GM19455 (cell line): Measurements from ENCODE around the gene ARGLU1.

Experiments
- ATAC-seq: cut with Tn5 transposase; IDR thresholded peaks from one replicate; pipeline ENCODE4 v1.9.1; 2021; ENCODE audit not compliant: unreplicated experiment

ARGLU1 gene

DNA sequence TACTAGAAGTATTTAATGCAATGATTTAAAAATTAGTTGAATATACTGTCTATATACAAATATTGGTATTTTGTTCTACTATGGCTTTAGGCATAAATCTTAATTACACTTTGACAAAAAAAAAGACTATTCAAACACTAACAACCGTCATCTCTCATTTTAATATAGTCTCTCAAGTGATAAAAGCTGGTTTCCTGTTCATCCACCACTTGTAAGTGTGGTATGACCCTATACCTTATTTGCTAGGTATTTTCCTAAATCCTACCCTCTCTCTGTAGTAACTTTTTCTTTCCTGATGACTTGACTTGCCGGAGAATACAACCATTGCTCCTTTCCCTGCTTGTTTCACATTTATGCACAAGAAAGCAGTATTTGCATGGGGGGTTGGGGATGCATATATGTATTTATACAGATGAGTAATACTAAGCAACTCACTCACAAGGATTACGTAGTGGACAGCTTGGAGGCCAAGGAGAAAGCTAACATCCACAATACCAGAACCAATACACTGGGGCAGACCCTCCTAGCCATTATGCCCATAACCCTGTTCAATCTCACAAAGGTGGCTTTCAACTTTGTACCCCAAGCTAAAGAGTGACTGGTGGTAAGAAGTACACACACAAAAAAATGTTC is 19.8 kb downstream of the ARGLU1 start:
- no peak for ATAC-seq

DNA sequence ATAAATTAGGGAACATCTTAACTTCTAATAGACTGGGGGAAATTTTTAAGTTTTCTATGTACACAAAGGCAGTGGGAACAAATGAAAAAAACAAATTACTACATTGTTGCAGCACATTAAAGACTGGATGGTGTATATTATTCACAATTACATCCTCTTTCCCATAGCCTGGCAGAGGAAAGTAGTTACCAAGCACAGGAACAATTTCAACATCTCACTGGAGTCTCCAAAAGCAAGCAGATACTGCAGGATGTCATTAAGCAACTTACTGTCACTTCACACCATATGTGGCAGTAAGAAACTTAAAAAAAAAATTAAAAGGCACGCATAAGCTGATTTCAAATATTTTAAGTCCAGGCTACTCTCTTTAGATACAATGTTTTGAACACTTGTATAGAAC is 26.1 kb downstream of the ARGLU1 start:
- no peak for ATAC-seq

DNA sequence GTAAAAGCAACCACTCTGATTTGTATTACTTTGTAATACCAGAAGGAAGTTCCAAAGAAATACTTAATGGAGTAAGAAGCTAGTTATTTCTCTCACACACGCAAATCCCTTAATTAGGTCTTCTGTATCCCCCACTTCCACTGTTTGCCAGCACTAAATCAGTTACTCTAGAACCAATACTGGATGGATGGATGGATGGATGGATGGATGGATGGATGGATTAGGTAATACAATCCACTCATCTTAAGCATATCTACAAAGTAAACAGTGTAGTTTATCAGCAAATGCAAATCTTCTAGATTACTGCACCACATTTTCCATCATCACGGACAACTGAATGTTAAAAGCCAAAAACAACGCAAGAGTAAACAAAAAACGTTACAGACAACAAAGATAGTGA is 27.3 kb downstream of the ARGLU1 start:
- no peak for ATAC-seq

DNA sequence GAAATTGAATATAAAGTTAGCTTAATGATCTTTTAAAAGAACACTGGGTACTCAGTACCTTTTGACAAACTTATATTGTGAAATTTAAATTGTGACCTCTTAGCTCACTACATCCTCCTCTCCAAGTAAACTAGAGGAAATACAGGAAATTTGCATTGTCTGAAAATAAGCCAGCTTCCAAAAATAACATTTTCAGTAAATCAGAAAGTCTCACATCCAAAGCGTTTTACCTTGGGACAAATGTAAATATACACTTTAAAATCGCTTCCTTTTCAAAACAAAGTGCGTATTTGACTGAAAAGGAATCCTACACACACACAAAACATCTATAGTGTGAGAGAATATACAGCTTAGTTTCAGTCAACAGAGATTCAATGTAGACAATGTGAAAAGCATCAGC is 30.4 kb downstream of the ARGLU1 start:
- no peak for ATAC-seq

DNA sequence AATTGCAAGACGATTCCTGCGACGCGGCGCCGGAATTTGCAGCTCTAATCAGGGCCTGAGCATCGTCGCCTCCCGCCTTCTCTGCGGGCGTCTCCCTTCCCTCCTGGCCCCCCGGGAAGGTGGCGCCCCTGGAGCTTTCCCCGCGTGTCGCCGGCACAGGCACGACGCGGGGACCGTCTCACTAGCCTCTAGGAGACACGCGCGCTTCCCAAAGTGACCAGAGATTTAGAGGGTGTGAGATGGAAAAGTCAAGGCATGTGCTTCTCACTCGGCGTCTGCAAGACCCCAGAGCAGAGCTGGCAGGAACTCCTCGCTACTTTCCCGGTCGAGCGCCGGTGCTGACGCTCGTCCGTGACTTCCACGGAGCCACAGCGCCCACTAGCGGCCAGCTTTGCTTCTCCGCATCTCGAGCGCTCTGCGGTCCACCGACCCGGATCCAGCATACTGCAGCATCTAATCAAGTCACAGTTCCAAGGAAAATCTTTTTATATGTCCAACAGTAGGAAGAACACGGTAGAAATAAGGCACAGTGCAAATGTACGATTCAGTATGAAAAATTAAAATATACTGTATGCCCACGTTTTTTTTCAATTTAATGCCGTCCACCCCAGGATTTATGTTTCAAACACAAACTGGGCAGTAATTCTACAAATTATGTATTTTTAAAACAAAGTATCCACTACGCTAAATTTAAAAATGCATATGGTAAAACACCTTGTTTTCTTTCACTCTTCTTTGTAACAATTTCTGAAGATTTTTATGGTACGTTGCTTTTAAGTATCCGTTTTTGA is 31.5 kb downstream of the ARGLU1 start:
- ATAC-seq: peak; percentile 47

DNA sequence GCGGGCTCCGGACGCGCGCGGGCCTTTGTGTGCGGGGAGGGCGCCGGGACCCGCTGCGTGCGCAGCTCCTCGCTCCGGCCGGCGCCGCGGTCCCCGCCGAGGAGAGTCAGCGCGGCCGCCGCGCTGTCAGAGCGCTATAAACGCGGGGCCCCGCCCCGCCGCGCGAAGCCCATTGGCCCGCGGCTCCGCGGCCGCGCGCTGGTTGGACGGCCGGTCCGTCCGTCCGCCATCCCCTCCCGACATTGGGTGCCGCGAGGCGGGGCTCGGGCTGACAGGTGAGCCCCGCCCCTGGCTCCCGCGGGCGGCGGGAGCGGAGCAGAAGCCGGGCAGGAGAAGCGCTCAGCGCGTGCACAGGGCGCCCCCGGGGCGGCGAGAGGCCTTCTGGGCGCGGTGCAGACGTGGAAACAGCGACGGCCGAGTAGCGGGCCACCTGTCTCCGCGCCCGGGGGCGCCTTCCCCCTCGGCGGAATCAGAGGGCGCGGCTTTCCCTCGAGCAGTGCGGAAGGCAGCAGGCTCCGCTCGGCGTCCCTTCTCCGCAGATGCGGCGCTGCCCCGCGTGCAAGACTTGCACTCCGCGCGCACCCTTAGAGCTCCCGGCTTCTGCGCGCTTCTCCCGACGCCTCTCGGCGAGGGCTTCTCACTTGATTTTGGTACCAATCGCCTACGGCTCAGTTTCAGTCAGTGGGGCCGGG is 32.2 kb downstream of the ARGLU1 start, which contains the start of gene EFNB2:
TSS of gene EFNB2 (minus strand) at position 111 of the 692 bp plus-strand sequence. CDS start 698 bp downstream, outside the sequence.
- ATAC-seq: peak; percentile 95

DNA sequence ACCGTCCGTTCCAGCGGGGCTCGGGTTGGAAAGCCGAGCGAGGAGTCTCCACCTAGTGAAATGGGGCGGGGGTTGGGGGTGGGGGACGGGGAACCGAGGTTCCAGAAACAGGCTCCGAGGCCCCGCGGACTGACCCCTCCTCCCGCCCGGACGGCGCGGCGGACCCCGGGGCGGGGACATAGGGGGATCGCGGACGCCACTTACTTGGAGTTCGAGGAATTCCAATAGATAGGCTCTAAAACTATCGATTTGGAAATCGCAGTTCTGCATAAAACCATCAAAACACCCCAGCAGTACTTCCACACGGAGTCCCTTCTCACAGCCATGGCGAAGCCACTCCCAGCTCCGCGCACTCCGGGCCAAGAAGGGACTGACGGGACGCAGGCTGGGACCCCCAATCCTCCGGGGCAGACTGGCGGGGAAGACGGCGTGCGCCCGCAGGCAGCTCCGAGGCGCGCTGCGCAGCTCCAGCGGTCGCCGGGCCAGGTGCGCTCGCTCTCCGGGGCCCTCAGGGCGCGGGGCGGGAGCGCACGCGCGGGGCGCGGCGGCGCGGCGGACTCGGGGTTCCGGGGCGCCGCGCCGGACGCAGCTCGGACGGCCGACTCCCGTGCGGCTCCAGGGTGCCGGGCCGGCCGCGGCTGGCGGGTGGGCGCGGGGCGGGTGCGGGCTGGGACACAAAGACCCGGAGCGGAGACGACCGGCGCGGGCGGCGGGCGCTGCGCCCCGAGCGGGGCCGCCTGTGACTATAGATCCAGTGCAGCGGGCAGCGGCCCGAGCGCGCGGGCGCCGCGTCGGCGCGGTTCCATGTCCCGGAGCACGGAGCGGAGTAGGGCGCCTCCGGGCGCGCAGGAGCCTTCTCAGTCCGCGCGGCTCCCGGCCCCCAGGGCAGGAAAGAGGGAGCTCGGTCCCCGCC is 33.0 kb downstream of the ARGLU1 start:
- peak; percentile 34 for ATAC-seq

DNA sequence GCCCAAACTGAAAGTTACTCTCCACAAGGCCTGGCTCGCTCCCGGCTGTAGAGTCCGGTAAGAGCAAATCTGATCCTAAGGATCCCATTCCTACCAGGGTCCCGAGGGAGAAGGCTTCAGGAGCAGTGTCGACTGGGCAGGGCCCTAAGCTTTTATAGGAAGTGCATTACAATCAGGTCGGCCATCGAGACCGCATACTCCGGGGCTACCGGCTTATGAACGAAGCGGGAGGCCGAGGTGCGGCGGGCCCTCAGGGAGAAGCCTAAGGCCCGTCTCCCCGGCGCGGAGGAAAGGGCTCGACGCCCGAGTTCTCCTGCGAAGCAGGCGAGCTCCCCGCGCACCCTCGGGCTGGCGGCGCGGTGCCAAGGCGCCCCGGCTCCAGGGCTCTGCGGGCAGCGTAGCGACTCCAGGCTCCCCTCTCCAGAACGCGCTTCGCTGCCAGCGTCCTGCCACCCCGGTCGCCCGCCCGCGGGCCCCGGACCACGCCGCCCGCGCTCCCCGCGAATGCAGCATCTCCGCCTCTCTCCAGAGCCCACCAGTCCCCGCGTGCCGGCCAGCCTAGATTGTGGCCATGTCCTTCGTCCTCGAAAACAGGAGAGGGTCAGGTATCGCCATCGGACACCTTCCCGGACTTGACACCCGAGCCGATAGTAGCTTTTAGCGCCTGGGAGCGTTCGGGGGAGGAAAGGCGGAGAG is 33.8 kb downstream of the ARGLU1 start:
- ATAC-seq: no peak

DNA sequence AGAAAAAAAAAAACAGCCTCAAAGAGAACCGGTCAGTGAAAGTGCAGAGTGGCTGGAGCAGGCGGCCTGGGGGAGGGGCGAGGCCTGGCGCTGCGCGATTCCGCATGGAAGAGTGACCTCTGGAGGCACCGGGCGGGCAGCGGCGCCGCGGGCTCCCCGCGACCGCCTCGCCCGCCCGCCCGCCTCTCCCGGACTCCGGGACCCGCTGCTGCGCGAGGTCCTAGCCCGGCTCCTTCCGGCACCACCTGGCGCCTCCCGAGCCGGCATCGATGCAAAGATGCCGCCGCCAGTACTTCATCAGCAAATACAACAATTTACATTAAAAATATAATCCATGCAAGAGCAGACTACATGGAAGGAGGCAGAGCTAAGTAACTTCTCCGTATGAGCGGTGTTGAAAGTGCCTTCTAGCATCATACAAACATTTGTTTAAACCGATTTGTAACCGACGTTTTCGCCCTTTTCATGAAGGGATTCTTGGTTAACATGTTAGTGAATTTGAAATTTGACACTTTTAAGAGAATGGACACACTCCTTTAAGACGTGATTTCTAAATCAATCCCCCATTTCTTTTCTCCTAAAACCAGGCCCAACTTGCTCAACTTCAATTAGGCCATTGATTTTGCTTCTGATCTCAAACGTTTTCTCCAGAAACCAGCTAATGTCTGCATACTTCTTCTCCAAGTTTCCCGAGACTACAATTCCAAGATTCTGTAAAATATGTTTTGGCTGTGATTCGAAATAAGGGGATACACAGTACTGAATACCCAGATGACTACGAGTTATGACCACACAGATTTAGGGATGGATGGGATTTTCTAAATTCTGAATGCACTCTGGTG is 34.6 kb downstream of the ARGLU1 start:
- ATAC-seq: no peak

DNA sequence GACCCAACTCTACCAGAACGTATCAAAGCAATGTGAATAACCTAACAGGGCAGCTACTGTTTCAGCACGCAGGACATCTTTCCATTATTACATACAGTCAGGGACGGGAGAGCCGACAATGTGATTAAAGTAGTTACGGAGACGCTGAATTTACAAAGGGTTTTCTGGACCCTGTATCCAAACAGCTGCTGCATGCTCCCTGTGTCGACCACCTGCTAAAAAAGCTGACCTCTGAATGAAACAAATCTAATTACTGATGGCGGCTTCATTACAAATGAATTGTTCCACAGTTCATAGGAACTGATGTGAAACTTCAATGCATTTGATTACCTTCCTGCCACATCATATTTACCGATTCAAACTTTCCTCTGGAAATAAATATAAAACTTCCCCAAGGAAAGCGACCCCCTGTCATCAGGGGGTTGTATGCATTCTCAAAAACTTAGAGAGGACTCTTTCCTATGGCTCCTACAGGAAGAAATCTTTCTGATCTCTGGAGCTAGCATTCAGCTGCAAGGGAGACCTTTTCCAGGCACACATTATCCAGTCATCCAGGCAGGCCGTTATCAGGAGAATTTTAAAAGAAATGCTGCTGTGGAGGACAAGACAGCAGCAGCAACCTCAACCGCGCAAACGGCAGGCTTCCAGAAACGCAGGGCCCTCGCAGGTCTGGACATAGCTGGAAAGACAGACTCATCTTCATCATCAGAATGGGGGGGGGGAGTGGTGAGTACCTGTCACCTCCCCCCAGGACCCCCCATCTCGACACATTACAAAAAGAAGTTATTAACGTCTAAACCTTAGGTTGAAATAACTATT is 35.6 kb downstream of the ARGLU1 start:
- no peak for ATAC-seq

DNA sequence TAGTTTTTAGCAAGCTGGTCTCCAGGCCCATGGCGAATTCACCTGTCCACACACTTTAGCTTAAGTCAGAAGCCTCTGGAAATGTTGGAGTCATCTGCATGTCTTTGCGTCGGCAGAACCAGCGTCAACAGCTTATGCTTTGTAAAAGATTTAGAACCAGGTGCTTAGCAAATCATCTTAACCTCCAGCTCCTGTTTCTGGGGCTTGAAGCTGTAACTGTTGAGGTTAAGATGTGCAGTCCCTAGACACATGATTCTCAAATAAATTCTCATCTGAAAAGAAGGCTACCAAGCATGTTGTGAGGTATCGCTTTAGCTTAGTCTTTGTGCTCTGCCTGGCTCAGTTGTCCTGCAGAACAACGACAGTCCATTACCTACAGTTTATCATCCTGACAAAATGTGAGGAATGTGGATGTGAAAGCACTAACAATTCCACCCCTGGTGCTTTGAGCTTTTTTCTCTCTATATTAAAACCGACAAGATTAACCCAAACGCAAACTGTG is 36.9 kb downstream of the ARGLU1 start:
- ATAC-seq: no peak

DNA sequence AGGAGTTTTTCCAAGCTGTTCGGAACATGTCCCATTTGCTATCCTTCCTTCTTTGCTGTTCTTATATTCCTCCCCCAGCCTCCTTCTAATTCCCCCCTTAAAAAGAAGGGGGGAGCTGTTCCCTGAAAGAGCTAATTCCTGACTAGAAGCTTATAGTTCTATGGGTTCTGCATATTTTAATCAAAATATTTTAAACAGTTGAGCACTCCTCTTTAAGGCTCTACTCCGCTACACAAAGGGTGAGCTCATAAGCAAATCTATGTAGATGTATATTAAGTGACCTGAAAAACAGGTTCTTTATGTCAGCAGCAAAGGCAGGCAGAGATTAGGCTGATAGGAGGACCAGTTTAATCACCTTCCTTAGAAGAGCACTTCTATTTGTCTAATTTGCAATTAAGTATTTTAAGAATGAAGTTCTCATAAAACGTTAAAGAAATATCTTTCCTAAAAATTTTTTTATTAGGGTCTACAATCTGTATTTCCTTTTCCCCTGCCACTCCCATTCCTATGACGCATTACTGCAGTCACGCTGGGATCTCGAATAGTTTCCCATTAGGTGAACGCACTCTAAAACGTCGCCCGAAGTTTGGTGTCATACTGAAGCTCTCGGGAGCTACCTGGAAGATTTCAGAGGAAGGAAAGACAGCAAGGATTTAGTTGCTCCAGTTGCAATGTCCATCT is 37.6 kb downstream of the ARGLU1 start:
- no peak for ATAC-seq

DNA sequence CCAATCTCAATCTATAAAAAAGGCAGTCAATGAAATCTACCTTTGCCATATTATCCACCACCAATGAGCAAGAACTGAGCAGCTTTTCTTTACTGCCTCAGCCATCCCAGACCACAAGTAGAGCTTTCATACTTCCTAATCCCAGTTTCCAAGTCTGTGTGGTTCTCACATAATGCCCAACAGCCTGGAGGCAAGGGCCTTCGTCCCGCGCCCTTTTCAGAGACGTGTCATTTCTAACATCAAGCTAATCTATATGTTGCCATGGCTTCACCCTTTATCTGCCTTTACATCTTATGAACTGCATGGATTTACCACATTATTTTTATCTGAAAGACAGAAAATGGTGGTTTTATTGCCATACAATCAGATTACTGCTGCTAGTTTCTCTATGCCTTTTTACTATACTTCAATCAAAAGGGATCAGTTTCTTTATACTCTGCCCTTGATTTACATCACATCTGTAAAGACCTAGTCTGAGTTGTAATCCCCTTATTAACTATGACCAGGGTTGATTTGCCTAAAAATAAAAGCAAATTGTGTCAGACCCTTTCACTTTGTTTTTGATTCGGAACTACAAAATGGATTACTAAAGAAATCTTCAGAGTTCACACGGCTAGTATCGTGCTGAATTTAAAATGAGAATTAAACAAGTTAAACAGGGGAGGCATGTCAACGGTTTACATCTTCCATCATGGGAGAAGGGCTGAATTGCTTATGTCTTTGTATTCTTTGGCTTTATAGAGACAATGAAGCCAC is 38.3 kb downstream of the ARGLU1 start:
- ATAC-seq: no peak

DNA sequence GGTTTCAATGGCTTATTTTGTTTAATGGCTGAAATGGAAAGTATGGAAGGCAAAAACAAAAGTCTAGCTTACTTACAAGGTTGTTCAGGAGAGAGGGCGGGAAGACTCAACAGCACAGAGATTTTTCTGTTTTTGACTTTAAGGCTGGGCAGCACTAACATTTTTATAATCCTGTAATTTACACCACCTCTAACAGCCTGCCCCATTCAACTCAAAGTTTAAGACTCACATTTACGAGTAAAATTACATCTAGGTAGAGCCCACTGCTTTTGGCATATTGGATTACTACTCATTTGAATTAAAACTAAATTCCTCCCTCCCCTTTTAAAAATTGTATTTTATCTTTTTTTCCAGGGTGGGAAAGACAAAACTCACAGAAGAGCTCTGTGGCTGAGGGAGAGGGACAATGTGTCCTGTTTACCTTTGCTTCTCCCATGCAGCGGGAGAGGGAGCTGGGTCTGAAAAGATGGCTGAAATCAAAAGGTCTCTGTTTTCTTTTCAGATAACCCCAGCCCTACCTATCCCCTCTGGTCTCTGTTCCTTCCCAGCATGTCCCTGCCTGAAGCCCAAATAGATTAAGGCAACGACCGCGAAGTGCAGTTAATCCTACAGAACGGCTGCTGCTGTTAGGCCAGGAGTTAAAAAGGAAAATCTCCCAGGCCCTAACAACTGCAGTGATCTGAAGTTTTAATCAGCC is 39.1 kb downstream of the ARGLU1 start:
- ATAC-seq: no peak

DNA sequence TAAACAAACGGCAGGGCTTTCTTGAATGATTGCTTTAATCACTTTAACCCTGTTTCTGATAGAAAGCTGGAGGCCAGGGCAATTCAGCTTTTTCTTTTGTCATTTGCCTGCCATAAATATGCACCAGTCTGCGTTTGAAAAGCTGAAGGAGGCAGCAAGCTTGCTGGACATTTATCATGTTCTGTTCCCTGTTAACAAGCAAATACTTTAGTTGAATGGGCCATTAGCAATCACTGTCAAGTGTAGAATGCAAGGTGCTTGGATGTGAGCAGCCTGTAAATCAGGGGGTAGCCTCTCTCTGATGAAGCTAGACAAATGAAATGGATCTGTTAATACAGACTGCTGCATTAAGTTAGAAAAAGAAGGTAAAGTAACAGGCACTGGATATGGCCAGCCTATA is 40.1 kb downstream of the ARGLU1 start:
- no peak for ATAC-seq

DNA sequence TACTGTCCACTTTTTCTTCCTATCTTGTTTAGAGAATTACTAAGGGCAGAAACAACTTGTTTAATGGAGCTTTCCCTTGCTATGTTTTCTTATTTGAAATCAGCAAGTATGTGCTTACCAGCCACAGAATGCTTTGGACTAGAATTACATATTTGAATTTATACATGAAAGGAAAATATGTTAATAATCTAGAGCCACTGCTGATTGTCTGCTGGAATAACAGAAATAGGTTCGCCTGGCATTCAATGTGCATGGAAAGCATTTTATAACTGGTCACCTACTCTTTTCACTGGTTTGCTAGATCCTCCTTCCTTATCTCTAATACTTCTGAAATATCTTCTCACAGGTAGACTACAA is 40.5 kb downstream of the ARGLU1 start:
- no peak for ATAC-seq
